Panc1 (cell line): ENCODE results near the gene TPRG1. TPM values are rescaled to one million over a fixed set of nuclear protein-coding genes. Genes with fewer than 3 reads are reported as not detected.
A peak's percentile ranks its signal among the peaks of the same experiment; 100 is the strongest.

Experiments used
- ATAC-seq: fragments of 200-7000 bp; cut with Tn5 transposase; 2 replicates; pipeline ENCODE4 v1.9.1; 2020; ENCODE audit warnings: mild to moderate bottlenecking, moderate library complexity
- BruUV-seq: library from RNA; stranded (reverse); fragments of 400-500 nt; replicated peaks from 2 replicates; lab custom pipeline; 2021; lab: Mats Ljungman, UMichigan
- CTCF ChIA-PET: fragments of 300-600 bp; sonication (Branson Sonifier 250); formaldehyde crosslinking; loops from one replicate; lab custom pipeline; 2022; ENCODE audit warnings: antibody characterized with exemption; lab: Charles Lee
- POLR2A ChIA-PET: fragments of 300-600 bp; sonication (Branson Sonifier 250); formaldehyde crosslinking; loops from one replicate; lab custom pipeline; 2022; ENCODE audit warnings: antibody characterized with exemption; lab: Charles Lee
- DNase-seq: peaks from one replicate; pipeline ENCODE4 v3.0.0-alpha.2; 2010; ENCODE audit warnings: low read depth, low spot score
- H3K27ac ChIP-seq: 2 replicates; pipeline ENCODE4 v1.5.1; 2011; ENCODE audit warnings: mild to moderate bottlenecking, low read length, inconsistent platforms
- H3K27me3 ChIP-seq: fragments of 200-500 bp; sonication (Bioruptor generic); 2 replicates; pipeline ENCODE4 v1.6.0; 2014; ENCODE audit warnings: low read length, inconsistent platforms; ENCODE audit not compliant: control insufficient read depth, insufficient read depth
- H3K36me3 ChIP-seq: fragments of 200-500 bp; sonication (Bioruptor generic); 2 replicates; pipeline ENCODE4 v1.5.1; 2014; ENCODE audit warnings: inconsistent platforms, mild to moderate bottlenecking, low read length, moderate library complexity; ENCODE audit not compliant: control insufficient read depth, insufficient read depth
- H3K4me1 ChIP-seq: 2 replicates; pipeline ENCODE4 v1.5.1; 2011; ENCODE audit warnings: inconsistent platforms, mild to moderate bottlenecking, low read length, moderate library complexity; ENCODE audit not compliant: control insufficient read depth, insufficient read depth
- H3K4me3 ChIP-seq, 2 experiments: 2 replicates each; pipeline ENCODE4 v1.5.1; 2011 to 2012; ENCODE audit warnings: low read depth in 2 of 2, low read length in 2 of 2, mild to moderate bottlenecking in 2 of 2, inconsistent platforms in 1 of 2, moderate library complexity in 1 of 2
- H3K9me3 ChIP-seq: fragments of 200-500 bp; sonication (Bioruptor generic); 2 replicates; pipeline ENCODE4 v1.5.1; 2014; ENCODE audit warnings: low read depth, mild to moderate bottlenecking, inconsistent platforms, low read length, moderate library complexity; ENCODE audit not compliant: control insufficient read depth, insufficient read depth
- POLR2AphosphoS5 ChIP-seq: IDR thresholded peaks from 2 replicates; pipeline ENCODE4 v1.6.1; 2012; ENCODE audit warnings: mild to moderate bottlenecking, low read depth, low read length, moderate library complexity
- SIN3A ChIP-seq: IDR thresholded peaks from 2 replicates; pipeline ENCODE4 v1.6.1; 2012; ENCODE audit warnings: low read depth, mild to moderate bottlenecking, low read length, moderate library complexity, borderline replicate concordance; ENCODE audit not compliant: insufficient read depth
- TCF7L2 ChIP-seq: IDR thresholded peaks from 2 replicates; pipeline ENCODE4 v1.6.1; 2011; ENCODE audit warnings: mild to moderate bottlenecking, low read depth, low read length, inconsistent platforms
- in situ Hi-C: cut with HindIII; loops from 2 replicates; pipeline ENCODE4 v1.10.0; 2016; ENCODE audit warnings: low sequenced_read_pairs, low pct_unique_long_range_greater_than_20kb
- intact Hi-C: fragments of 100-400 bp; cut with micrococcal nuclease; formaldehyde crosslinking; loops from one replicate; pipeline ENCODE4 v1.10.0; 2022; ENCODE audit not compliant: unreplicated experiment
- total RNA-seq: library from RNA; stranded (reverse); gene quantifications from one replicate; pipeline ENCODE4 v1.2.1, GENCODE V29; 2021; ENCODE audit not compliant: unreplicated experiment
- TF ChIP-seq, protein P1 (sequence below), 2 experiments: IDR thresholded peaks; 2 replicates each; pipeline ENCODE4 v1.6.1; 2011 to 2012; ENCODE audit warnings: low read depth in 2 of 2, control low read depth in 1 of 2, low read length in 1 of 2, mild to moderate bottlenecking in 1 of 2, moderate library complexity in 1 of 2; ENCODE audit not compliant: insufficient read depth in 1 of 2
- TF ChIP-seq, protein P2 (sequence below): fragments of 450-650 bp; IDR thresholded peaks from 2 replicates; pipeline ENCODE4 v1.5.1; 2017; ENCODE audit warnings: mild to moderate bottlenecking

Gene TPRG1
- total RNA-seq, 1 experiment from 2014 or later: not detected

DNA sequence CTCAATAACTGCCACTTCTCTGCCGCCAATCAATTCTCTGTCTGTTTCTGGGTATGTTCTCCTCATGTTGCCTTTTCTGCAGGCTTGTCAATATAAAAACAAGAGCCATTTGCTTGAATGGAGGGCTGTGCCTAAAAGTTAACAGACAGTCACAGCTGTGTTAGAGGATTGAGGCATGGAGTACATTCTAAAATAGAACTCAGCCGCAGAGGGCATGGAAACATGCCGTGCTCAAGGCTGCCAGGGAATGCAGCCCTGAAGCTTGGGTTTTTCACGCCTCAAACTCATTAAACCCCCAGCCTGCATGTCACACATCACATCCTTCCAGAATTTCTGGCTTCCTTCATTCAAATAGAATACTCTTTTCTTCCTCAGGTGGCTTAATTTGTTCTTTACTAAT is 166.6 kb downstream of the TPRG1 start:
- in situ Hi-C loops: no loop called here
- ATAC-seq: no peak
- H3K4me1 ChIP-seq: no peaks in the 10 kb centered on the region
- no TSS peak for BruUV-seq
- intact Hi-C loops: no loop called here
- H3K9me3 ChIP-seq: no peaks in the 10 kb centered on the region
- no peak for DNase-seq
- no peaks in the 10 kb centered on the region for H3K27me3 ChIP-seq
- TF ChIP-seq, protein P1, sequence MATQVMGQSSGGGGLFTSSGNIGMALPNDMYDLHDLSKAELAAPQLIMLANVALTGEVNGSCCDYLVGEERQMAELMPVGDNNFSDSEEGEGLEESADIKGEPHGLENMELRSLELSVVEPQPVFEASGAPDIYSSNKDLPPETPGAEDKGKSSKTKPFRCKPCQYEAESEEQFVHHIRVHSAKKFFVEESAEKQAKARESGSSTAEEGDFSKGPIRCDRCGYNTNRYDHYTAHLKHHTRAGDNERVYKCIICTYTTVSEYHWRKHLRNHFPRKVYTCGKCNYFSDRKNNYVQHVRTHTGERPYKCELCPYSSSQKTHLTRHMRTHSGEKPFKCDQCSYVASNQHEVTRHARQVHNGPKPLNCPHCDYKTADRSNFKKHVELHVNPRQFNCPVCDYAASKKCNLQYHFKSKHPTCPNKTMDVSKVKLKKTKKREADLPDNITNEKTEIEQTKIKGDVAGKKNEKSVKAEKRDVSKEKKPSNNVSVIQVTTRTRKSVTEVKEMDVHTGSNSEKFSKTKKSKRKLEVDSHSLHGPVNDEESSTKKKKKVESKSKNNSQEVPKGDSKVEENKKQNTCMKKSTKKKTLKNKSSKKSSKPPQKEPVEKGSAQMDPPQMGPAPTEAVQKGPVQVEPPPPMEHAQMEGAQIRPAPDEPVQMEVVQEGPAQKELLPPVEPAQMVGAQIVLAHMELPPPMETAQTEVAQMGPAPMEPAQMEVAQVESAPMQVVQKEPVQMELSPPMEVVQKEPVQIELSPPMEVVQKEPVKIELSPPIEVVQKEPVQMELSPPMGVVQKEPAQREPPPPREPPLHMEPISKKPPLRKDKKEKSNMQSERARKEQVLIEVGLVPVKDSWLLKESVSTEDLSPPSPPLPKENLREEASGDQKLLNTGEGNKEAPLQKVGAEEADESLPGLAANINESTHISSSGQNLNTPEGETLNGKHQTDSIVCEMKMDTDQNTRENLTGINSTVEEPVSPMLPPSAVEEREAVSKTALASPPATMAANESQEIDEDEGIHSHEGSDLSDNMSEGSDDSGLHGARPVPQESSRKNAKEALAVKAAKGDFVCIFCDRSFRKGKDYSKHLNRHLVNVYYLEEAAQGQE (IDR thresholded peaks at IDR 0.05; ENCODE audit: insufficient read depth in 1 of 2, low read depth in 2 of 2, low read length in 1 of 2): no peak
- TF ChIP-seq SIN3A (no peak), TCF7L2 (no peak), POLR2AphosphoS5 (no peak)
- TF ChIP-seq, protein P2, sequence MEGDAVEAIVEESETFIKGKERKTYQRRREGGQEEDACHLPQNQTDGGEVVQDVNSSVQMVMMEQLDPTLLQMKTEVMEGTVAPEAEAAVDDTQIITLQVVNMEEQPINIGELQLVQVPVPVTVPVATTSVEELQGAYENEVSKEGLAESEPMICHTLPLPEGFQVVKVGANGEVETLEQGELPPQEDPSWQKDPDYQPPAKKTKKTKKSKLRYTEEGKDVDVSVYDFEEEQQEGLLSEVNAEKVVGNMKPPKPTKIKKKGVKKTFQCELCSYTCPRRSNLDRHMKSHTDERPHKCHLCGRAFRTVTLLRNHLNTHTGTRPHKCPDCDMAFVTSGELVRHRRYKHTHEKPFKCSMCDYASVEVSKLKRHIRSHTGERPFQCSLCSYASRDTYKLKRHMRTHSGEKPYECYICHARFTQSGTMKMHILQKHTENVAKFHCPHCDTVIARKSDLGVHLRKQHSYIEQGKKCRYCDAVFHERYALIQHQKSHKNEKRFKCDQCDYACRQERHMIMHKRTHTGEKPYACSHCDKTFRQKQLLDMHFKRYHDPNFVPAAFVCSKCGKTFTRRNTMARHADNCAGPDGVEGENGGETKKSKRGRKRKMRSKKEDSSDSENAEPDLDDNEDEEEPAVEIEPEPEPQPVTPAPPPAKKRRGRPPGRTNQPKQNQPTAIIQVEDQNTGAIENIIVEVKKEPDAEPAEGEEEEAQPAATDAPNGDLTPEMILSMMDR: no peak
- ChIA-PET POLR2A (interaction anchor here (1.2 kb wide), 1 partner anchor 9 kb away, joined by 3 read pairs; no protein-coding TSS in a partner anchor), CTCF (interaction anchor here (0.6 kb wide), 1 partner anchor 46 kb away, joined by 4 read pairs; no protein-coding TSS in a partner anchor)
- no peaks in the 10 kb centered on the region for H3K36me3 ChIP-seq
- H3K27ac ChIP-seq: no peak overlapping the region
- H3K4me3 ChIP-seq: no peak overlapping the region

DNA sequence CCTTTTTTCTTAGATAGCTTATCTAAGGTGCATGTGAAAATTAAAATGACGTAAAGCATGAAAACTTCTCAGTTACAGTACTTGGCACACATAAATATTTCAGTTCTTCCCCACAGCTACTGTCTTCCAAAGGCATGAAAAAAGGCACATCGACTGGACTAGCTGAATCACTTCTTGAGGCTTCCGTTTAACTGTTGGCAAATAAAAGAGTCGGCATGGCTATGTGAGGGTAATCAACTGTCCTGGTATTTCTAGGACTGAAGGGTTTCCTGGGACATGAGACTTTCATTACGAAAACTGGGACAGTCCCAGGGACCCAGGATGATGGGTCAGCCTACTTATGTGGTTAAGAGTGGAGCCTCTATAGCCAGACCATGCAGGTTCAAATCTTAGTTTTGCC is 168.2 kb downstream of the TPRG1 start:
- POLR2A ChIA-PET: no interaction called here
- no peak for TF ChIP-seq POLR2AphosphoS5
- CTCF ChIA-PET: no interaction called here
- no peak overlapping the region for H3K27ac ChIP-seq
- ATAC-seq (no peak), DNase-seq (no peak)
- no peaks in the 10 kb centered on the region for H3K9me3 ChIP-seq
- H3K36me3 ChIP-seq: no peaks in the 10 kb centered on the region
- H3K4me1 ChIP-seq: no peaks in the 10 kb centered on the region
- no peak overlapping the region for H3K4me3 ChIP-seq
- intact Hi-C loops: no loop called here
- BruUV-seq: no TSS peak
- in situ Hi-C loops: no loop called here
- no peaks in the 10 kb centered on the region for H3K27me3 ChIP-seq

DNA sequence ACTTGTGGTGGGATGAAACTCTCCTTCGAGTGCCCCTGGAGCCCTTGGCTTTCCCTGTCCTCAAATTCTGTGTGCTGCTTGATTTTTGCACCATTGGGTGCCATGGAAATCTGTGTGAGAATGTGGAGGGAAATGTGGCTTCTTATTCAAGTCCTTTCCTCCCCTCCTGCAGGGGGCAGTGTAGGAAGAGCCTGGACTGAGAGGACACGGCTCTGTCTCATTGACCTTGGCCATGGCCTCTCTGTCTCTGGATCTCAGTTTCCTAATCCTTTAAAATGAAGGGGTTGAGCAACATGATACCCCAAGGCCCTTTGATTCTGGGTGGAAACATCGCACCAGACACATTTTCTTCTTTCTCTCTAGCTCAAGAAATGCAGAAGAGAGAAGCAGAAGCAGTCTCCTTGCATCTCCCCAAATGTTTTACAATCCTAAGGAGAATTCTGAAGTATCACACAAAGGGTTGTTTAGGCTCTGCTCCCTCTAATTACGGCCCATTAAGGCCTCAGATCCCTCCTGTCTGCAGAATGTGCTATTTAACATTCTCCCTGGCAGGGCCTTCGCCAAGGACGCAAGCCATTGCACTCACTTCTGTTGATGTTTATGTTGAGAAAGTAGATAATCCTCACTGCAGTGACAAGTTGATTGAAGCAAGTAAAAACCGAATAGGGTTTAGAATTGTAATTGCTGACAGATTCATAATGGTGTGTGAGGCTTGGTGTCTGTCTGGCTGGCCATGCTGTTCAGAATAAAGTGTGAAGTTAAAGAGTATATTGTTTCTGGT is 169.1 kb downstream of the TPRG1 start:
- Histone ChIP-seq H3K9me3 (no peaks in the 10 kb centered on the region), H3K27me3 (no peaks in the 10 kb centered on the region), H3K36me3 (no peaks in the 10 kb centered on the region), H3K4me3 (no peak overlapping the region), H3K27ac (no peak overlapping the region), H3K4me1 (no peaks in the 10 kb centered on the region)
- no TSS peak for BruUV-seq
- in situ Hi-C loops: no loop called here
- CTCF ChIA-PET: no interaction called here
- no peak for ATAC-seq
- intact Hi-C loops: no loop called here
- no peak for DNase-seq
- POLR2A ChIA-PET: no interaction called here
- TF ChIP-seq TCF7L2: no peak
- TF ChIP-seq, protein P2: peak; percentile 58
